Measurements from ENCODE around the gene GBE1.
"Not testable (repeated sequence)": the region's sequence is repeated elsewhere in the genome, so short reads cannot be mapped to it uniquely, and the experiment has no call there.

GBE1 gene

DNA sequence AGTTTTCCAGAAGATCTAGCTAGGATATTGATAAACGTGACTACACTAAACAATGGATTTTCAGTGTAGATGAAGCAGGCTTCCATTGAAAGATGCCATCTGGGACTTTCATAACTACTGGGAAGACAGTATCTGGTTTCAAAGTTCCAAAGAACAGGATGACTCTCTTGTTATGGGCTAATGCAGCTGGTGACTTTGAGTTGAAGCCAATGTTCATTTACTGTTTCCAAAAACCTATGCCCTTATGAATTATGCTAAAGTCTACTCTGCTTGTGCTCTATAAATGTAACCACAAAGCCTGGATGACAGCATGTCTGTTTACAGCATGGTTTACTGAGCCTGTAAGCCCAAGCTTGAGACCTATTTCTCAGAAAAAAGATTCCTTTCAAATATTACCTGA, 245.4 kb downstream of the GBE1 start:
- DNase-seq, result no peak

DNA sequence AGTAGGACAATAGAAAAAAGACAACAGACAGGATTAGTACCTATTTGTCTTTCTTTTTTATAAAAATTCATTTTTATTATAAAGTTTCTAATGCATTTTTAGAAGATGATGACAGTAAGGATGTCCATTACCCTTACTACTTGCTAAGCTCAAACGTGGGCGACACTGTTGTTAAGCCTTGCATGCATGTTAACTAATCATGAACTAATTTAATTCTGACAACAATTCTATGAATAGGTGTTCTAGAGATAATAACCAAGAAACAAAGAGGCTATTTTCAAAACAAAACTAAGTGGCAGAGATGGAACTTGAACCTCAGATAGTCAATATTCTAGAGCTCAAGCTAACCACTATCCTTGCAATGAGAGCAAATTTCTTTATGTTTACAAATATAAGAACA, 247.9 kb downstream of the GBE1 start:
- no peak for DNase-seq

GRCh38 chr3:81503026-81503425, 258.4 kb downstream of the GBE1 start:
- no peak for DNase-seq

GRCh38 chr3:81502236-81502635, 259.2 kb downstream of the GBE1 start:
- no peak for DNase-seq

- no peak for DNase-seq
Measured at GRCh38 chr3:81500039-81500438, 261.4 kb downstream of the GBE1 start.

DNA sequence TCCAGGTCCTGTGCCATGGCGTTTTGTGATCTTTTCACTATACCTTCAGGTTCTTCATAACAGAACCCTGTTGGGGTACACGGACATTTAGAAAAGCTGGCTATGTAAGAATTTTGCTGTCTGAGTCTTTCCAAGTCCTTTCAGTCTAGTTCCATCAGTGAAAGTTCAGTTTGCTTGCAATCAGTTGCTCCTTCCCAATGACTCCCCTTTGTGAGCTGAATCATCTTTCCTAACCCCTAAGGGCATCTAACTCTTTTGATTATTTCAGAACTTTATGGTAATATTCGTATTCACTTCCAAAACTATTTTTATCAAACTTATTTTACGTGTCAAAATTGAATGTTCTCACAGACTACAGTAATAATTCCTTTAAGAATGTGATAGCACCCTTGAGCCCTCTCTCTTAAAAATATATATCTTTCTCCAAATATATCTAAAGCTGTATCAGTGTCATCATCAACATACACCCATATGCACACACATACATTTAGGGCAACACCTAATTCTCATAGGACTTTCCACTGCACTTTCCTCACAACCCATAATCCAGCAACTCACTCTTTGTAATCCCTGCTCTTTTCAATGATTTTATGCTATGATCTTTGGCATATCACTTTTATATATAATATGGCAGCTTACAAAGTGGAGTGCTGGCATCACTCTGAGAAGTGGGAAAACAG, 263.7 kb downstream of the GBE1 start:
- no peak for DNase-seq

DNA sequence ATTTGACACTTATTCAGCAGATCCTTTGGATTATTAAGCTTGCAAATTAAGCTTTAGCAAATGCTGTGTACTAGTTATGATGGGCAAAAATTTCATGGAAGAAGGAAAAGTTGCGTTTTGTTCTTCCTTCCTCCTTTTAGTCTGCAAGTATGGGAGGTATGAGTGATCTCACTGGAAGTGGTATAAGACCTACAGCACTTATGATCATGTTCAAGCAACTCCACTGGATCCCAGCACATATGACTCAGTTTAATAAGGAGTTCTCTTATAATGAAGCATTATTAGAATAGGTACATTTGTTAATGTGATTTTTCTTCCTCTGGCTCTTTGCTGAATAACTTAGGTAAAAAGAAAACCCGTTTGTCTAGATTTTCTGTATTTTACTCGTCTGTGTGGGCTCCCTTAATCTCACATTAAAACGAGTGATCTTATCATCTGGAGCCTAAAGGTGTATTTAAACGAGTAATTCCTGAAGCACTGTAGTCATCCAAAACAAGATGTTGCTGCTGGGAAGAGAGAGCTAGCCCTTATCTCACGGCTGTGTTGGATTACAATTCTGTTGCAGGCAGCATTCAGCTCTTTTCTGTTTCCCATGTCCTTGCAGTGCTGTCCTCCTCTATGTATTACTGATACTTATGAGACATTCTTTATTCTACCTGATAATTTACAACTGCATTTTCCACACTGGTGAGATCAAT, 264.9 kb downstream of the GBE1 start:
- DNase-seq, result no peak

- DNase-seq, result not testable (repeated sequence)
Measured at GRCh38 chr3:81492471-81492870, 269.0 kb downstream of the GBE1 start.

DNA sequence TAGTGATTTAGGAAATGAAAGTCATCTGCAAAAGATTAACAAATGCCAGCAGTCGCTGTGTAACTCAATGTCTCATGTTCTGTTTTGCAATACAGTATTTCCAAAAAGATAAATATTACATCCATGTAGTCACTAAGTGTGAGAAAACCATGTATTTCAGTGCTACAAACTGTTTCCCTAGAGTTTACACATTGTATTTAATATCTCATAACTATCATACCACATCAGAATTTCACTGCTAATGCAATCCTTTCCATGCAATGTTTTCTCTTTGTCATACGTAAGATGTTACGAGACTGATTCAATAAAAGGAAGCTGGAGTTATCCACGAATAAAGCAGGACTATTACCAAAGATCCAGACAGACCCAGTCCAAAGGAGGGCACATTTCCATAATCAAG, 269.4 kb downstream of the GBE1 start:
- no peak for DNase-seq

GRCh38 chr3:81490541-81491288, 270.7 kb downstream of the GBE1 start:
- DNase-seq, result peak; percentile 24

DNA sequence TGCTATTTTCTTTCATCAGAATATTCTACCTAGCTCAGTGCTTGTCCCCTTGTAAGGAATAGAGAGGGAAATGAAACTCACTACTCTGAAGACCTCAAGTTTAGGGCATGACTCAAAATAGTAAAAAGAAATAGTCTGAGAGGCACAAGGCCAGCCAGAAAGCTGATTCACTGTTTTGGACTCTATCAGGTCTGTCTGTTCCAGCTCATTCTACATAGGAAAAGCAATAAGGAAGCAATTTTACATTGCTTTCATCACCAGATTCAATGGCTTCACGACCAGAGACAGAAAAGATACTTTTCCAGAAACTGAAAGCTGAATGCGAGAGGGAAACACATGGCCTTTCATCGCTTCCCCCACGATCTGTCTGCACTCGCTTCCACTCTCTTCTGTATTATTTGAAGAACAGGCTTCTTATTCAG, 276.0 kb downstream of the GBE1 start:
- no peak for DNase-seq

DNA sequence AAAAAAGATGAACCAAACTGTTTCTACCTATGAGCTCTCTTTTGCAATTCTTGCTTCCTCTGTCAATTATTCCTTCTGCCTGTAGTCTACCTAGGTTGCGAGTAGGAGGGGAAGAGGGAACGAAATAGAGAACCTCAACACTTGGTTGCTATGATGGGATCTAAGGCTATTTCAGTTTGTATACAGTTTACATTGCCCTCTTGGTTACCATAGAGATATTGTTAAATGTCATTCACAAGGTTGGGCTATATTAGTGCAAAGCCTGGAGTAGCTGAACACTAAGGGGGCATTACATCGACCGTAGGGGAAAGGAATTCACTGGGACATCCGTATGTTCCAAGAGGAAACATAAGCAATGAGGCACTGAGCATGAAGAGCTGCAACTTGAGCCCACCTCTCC, 276.9 kb downstream of the GBE1 start:
- DNase-seq, result no peak

- DNase-seq, result no peak
Measured at GRCh38 chr3:81483046-81483445, 278.4 kb downstream of the GBE1 start.

DNA sequence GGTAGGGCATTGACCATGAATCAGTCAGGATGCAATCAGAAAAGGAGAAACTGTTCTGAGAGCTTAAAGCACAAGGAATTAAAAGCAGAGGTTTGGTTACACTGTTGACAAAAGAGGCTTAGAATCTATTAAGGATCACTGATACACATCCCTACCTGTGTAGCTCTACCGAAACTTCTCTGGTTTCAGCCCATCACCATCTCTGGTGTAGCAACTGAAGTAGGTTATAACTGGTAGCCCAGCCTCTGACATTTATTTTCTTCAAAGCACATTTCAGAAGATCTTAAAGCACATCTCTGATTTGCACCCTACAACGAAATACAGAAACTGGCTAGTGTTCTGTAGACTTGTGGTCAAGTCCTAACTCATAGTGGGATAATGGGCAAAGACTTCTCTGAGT, 283.7 kb downstream of the GBE1 start:
- no peak for DNase-seq

DNA sequence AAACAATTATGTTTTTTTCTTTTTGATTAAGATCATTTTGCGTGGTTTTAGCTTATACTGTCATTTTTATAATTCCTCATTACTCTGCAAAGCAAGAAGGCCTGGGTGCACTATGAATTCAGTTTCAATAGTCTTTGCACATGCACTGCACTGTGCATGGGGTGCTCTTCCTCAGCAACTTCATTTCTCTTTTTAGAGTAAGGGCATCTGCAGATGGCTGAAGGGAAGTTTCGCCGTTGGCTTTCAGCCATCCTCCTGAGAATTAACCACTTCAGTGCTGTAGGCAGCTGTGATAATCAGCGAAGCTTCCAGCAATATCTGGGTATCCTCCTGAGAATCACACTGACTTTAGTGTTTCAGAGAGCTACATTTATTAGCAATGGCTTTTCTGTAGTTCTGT, 284.8 kb downstream of the GBE1 start:
- no peak for DNase-seq

GRCh38 chr3:81472600-81473362, 288.7 kb downstream of the GBE1 start:
- no peak for DNase-seq

GRCh38 chr3:81470524-81471278, 290.7 kb downstream of the GBE1 start:
- no peak for DNase-seq

- DNase-seq, result no peak
Measured at GRCh38 chr3:81468391-81468790, 293.1 kb downstream of the GBE1 start.

- no peak for DNase-seq
Measured at GRCh38 chr3:81466201-81466560, 295.3 kb downstream of the GBE1 start.

- DNase-seq, result no peak
Measured at GRCh38 chr3:81465510-81466200, 295.8 kb downstream of the GBE1 start.

DNA sequence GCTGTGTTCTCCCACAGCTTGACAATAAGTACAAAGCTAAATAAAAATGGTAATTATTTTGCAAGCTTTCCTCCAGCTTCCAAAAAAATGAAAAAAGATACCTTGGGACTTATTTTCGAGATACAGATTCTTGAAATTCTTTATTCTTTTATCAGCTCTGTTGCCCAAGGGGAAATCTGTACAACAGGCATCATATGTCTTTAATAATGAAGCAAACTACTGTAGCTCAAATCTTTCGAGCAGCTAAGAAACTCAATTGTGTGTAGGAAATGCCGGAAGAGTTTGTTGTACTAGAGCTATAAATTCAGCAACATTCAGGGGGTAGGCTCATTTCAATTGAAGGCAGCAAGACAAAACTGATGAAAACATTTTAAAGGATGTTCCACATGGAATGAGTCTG, 297.7 kb downstream of the GBE1 start:
- no peak for DNase-seq

GRCh38 chr3:81462921-81463320, 298.5 kb downstream of the GBE1 start:
- DNase-seq, result no peak
